ENCODE data around the gene SEMA4F.

Gene SEMA4F

GRCh38 chr2:74646834-74647482 is 7.1 kb upstream of the SEMA4F start:
- Histone ChIP-seq H3K27me3 (ENCODE audit: control insufficient read depth, insufficient read depth, low read length) (no peaks in the 10 kb centered on the region), H3K4me1 (no peaks in the 10 kb centered on the region)

GRCh38 chr2:74648009-74648443 is 6.0 kb upstream of the SEMA4F start, which contains the start of gene M1AP:
TSS of gene M1AP (minus strand) at chr2:74648330. CDS start at chr2:74640275, 8,055 bp downstream.
- no peaks in the 10 kb centered on the region for H3K79me2 ChIP-seq
- peak within 1 kb of the TSS; percentile 67 for H2AFZ ChIP-seq
- no peaks in the 10 kb centered on the region for H3K27me3 ChIP-seq (ENCODE audit: control insufficient read depth, insufficient read depth, low read length)
- no peak for TF ChIP-seq CTCF (IDR thresholded peaks at IDR 0.05)
- no peak within 1 kb of the TSS for H3K27ac ChIP-seq
- H3K9ac ChIP-seq = no peak within 1 kb of the TSS
- H3K9me3 ChIP-seq (ENCODE audit: control insufficient read depth, low read length) = no peaks in the 10 kb centered on the region
- no peak within 1 kb of the TSS for H3K4me3 ChIP-seq (ENCODE audit: low read depth, low read length)
- H3K4me2 ChIP-seq (ENCODE audit: low read length) = no peak within 1 kb of the TSS
- H3K4me1 ChIP-seq = no peaks in the 10 kb centered on the region
- H3K36me3 ChIP-seq (ENCODE audit: control insufficient read depth, insufficient read depth, low read length) = no peaks in the 10 kb centered on the region

More at GRCh38 chr2:74646834-74647482, 7.1 kb upstream of the SEMA4F start:
- Histone ChIP-seq H3K36me3 (ENCODE audit: control insufficient read depth, insufficient read depth, low read length) (no peaks in the 10 kb centered on the region), H3K9ac (no peak overlapping the region), H3K79me2 (no peaks in the 10 kb centered on the region), H2AFZ (no peak overlapping the region), H3K27ac (no peak overlapping the region), H3K4me3 (ENCODE audit: low read depth, low read length) (no peak overlapping the region), H3K9me3 (ENCODE audit: control insufficient read depth, low read length) (no peaks in the 10 kb centered on the region), H3K4me2 (ENCODE audit: low read length) (no peak overlapping the region)
- TF ChIP-seq CTCF (IDR thresholded peaks at IDR 0.05) = no peak

GRCh38 chr2:74653589-74653984 is 460 bp upstream of the SEMA4F start:
- H3K4me1 ChIP-seq = no peaks in the 10 kb centered on the region
- H3K27me3 ChIP-seq (ENCODE audit: control insufficient read depth, insufficient read depth, low read length) = no peaks in the 10 kb centered on the region
- H3K4me2 ChIP-seq (ENCODE audit: low read length) = peak overlapping the region; percentile 86
- peak overlapping the region; percentile 68 for H2AFZ ChIP-seq
- H3K27ac ChIP-seq = no peak overlapping the region
- no peaks in the 10 kb centered on the region for H3K9me3 ChIP-seq (ENCODE audit: control insufficient read depth, low read length)
- no peak for TF ChIP-seq CTCF (IDR thresholded peaks at IDR 0.05)
- H3K9ac ChIP-seq = no peak overlapping the region
- H3K79me2 ChIP-seq = peaks cover 2% of the 10 kb centered on the region
- no peaks in the 10 kb centered on the region for H3K36me3 ChIP-seq (ENCODE audit: control insufficient read depth, insufficient read depth, low read length)
- peak overlapping the region; percentile 65 for H3K4me3 ChIP-seq (ENCODE audit: low read depth, low read length)

- no peaks in the 10 kb centered on the region for H3K4me1 ChIP-seq
- no peak overlapping the region for H3K4me3 ChIP-seq (ENCODE audit: low read depth, low read length)
- H2AFZ ChIP-seq = no peak overlapping the region
- TF ChIP-seq CTCF (IDR thresholded peaks at IDR 0.05) = no peak
- no peaks in the 10 kb centered on the region for H3K9me3 ChIP-seq (ENCODE audit: control insufficient read depth, low read length)
- H3K27ac ChIP-seq = no peak overlapping the region
- peaks cover 2% of the 10 kb centered on the region for H3K79me2 ChIP-seq
- no peak overlapping the region for H3K9ac ChIP-seq
- H3K36me3 ChIP-seq (ENCODE audit: control insufficient read depth, insufficient read depth, low read length) = no peaks in the 10 kb centered on the region
- no peaks in the 10 kb centered on the region for H3K27me3 ChIP-seq (ENCODE audit: control insufficient read depth, insufficient read depth, low read length)
- no peak overlapping the region for H3K4me2 ChIP-seq (ENCODE audit: low read length)
Observed at GRCh38 chr2:74655579-74655978, 1.5 kb downstream of the SEMA4F start.

- H2AFZ ChIP-seq = no peak overlapping the region
- H3K27me3 ChIP-seq (ENCODE audit: control insufficient read depth, insufficient read depth, low read length) = no peaks in the 10 kb centered on the region
- H3K27ac ChIP-seq = no peak overlapping the region
- H3K4me3 ChIP-seq (ENCODE audit: low read depth, low read length) = no peak overlapping the region
- no peak overlapping the region for H3K4me2 ChIP-seq (ENCODE audit: low read length)
- peaks cover 2% of the 10 kb centered on the region for H3K79me2 ChIP-seq
- no peaks in the 10 kb centered on the region for H3K36me3 ChIP-seq (ENCODE audit: control insufficient read depth, insufficient read depth, low read length)
- H3K4me1 ChIP-seq = no peaks in the 10 kb centered on the region
- no peak overlapping the region for H3K9ac ChIP-seq
- no peaks in the 10 kb centered on the region for H3K9me3 ChIP-seq (ENCODE audit: control insufficient read depth, low read length)
- TF ChIP-seq CTCF (IDR thresholded peaks at IDR 0.05) = no peak
Observed at GRCh38 chr2:74658516-74658915, 4.5 kb downstream of the SEMA4F start.

Data from parathyroid adenoma (tissue), 2 donors.